ENCODE results near the gene VRK3.
A peak's percentile ranks its signal among the peaks of the same experiment; 100 is the strongest.
"Not testable (repeated sequence)": the region's sequence is repeated elsewhere in the genome, so short reads cannot be mapped to it uniquely, and the experiment has no call there.

VRK3 gene

DNA sequence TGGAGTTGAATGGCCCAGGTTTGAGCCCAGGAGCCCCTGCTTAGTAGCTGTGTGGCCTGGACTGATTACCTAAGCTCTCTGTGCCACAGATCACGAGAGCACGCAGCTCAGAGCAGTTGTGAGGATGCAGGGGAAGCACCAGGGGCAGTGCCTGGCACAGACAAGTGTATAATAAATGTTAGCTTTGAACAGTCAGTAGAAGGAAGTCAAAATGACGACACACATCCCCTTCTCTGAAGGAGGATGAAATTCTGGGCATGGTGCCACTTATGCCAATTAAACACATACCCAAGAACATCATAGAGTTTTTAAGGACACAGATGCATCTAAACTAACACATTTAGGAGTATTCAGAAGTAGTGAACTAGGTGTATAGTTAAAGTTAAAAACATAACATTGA is 39.3 kb downstream of the VRK3 start:
- DNase-seq, result no peak

DNA sequence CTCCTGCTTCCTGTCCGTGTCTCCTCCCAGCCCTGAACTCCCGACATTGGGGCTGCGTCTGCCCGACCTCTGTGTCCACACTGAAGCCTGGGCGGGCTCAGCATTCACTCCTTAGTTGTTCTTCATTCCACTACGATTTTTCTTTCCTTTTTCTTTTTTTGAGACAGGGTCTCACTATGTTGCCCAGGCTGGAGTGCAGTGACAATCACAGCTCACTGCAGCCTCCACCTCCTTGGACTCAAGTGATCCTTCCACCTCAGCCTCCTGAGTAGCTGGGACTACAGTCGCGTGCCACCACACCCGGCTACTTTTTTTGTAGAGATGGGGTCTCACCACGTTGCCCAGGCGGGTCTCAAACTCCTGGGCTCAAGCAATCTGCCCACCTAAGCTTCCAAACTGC is 40.7 kb downstream of the VRK3 start:
- DNase-seq, result no peak

DNA sequence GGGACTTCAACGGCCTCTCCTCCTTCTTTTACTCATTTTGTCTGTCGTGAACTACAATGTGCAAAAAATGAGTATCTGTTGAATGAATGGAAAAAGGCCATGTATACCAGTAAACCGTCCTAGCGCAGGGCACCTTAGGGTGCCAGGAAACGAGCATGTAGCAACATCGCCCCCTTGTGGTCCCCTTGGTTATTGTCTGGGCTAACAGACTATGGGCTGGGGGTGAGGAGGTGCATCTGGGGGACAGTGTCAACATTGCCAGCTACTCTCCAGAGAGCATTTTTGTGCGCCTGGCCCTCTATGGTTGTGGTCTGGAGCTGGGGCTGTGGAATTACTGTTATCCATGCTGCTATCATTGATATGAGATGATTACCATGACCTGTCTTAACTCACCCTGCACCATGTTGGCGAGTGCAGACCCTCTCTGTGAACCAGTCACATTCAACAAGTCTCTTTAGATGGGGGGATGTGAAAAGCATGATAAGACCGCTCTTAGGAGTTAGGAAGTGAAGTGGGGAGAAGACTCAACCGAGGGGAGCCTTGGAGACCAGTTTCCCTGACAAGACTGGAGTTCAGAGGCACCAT is 41.4 kb downstream of the VRK3 start:
- DNase-seq, result peak; percentile 63

DNA sequence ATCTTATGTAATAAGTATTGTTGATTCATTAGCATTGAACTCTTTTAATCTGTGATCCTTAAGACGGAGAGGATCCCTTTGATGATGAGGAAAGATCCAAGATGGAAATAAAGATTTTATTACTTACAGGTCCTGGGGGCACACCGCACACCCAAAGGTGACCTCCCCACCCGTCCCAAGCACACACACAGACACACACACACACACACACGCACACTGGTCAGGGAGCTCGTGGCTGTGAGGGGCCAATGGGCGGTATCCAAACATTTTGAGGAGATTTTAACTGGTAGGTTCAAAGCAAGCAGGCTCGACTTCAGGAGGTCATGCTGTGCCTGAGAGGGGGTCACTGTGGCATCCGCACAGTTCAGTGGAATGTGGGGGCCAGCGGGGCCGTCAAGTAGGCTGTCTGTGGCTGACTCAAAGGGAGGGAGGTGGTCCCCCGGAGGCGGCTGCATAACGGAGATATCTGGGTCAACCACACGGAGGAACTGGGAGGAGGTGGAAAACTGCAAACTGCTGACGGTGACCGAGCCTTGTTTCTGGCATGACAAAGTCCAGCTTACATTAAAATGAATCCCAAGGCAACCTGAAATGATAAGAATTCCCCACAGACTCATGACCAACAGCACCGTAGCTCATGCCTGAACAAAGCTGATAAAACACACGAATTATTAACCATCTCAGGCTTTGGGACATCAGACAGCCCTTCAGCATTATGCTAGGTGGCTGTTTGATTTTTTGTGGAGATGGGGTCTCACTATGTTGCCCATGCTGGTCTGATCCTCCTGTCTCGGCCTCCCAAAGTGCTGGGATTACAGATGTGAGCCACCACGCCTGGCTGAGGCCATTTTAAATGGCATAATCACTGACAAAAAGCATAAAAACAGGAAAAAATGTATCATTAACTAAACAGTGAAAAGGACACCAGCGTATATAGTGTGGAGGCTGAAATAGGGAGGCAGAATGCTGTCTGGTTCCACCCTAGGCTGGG is 43.3 kb downstream of the VRK3 start:
- DNase-seq, result no peak

DNA sequence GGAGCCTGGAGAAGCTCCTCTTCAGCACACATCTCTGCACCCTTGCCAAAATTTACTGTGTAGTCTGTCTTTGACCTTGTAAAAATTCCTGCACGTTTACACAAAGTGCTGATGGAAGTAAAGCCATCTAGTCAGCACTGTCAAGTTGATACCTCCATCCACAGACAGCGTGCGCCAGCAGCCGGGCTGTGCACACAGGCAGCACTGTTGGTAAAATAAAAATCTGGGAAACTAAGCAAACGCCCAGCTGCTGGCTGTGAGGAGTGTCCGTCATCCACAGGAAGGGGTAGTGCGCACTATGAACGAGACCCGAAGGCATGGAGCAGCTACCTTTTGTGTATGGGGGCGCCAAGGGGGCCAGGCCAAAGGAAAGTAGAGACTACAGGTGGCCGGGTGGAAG is 46.8 kb downstream of the VRK3 start:
- no peak for DNase-seq

DNA sequence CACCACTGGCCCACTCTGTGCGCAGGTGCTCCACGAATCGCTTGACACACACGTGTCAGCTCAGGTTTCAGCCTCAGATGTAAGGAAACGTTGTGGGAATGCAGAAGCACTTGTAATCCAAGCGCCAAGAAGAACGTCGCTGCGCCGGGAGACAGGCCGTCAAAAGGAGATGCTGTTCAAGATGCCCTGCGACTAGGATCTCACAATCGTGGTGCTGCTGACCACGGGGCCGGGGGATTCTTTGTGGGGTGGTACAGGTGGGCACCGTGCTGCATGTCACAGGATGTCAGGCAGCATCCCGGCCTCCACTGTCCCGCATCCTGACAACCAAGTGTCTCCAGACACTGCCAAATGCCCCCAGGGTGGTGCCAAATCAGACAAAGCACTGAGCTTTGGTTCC is 47.3 kb downstream of the VRK3 start:
- DNase-seq, result no peak

DNA sequence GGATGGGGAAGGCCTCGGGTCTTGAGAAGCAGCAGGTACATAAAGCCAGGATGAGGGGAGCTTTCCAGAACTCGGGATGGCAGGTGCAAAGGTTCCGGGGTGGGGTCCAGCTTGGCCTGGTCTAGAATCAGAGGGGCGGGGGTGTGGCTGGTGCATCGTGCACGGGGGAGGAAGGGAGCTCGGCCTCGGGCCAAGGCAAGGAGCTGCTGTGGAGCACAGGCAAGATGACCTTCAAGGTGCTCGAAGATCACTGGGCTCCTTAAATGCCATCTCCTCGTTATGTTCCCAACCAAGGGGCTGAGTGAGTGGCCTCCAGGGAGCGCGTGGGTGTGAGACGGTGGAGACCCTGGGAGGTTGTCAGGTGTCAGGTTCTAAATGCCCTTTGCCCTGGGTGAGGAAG is 48.1 kb downstream of the VRK3 start:
- no peak for DNase-seq

DNA sequence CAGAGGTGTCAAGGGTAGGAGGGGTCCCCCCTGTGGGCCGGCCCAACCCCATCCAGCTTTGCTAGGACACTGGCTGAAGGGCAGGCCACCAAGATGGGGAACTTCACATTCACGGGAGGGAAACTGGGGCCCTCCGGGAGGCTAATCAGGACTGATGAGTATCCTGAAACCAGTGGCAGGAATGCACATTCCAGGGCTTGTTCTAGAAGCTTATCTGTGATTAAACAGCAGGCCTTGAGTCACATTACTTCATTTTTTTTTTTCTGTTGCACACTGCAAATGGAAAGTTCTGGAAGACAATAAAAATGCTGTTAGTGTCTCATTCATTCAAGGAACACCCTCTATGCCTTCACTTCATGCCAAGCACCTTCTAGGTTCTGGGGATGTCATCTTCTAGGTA is 48.7 kb downstream of the VRK3 start:
- DNase-seq, result no peak

DNA sequence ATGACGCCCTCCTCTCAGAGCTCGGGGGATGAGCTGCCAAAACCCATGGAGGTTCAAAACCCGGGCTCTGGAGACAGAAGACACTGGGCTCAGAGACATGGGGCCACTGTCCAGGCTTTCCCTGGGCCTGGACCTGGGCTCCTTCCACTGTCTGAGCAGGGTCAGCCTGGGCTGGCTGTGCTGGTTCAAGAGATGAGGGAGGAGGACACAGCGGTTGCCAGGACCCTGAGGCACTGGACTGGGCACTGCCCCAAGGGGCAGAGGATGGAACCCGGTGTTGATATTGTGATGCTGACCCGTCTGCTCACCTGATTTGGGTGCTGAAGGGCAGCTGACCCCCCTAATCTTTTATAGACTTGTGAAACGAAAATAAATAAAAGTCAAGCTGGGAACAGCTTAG is 50.1 kb downstream of the VRK3 start:
- no peak for DNase-seq

DNA sequence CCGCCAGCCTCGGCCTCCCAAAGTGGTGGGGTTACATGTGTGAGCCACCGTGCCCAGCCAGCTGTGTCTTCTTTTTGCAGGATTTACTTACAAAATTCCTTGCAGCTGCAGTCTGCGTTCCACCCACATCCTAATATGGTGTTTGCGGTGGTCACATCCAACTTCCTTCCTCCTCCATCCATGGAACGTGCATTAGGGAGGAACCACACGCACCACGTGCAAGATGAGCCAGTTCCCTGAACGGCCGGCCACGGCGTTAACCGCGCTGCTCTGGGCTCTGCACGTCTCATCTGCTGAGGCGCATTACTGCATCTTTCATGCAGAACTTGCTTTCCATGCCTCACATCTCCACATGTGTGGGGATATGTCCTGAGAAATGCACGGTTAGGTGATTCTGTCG is 51.2 kb downstream of the VRK3 start:
- DNase-seq, result no peak

DNA sequence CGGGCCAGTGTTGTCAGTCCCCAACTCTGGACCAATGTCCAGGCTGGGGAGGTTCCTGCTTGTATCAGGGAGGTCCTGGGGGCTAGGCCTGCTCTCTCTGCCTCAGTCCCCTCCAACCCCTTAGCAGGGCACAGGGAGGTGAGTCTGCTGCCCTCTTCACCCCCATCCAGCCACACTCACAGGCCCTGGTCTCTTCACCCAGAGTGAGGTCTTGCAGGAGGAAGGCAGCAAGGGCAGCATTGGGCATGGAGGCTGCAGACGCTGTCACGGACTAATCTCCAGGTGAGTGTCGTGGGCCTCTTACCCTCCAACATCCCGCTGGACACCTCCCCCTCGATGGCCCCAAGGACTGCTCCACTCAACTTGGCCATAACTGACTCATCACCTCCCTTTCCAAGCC is 52.3 kb downstream of the VRK3 start:
- DNase-seq, result no peak

DNA sequence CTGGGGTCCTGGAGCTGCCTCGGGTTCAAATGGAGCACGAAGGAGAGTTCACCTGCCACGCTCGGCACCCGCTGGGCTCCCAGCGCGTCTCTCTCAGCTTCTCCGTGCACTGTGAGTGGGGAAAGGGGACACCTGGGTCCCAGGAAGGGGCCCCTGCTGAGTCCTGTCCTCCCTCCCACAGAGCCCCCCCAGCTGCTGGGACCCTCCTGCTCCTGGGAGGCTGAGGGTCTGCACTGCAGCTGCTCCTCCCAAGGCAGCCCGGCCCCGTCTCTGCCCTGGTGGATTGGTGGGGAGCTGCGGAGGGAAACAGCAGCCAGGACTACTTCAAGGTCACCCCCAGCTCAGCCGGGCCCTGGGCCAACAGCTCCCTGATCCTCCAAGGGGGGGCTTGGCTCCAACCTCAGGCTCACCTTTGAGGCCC is 53.2 kb downstream of the VRK3 start:
- DNase-seq, result no peak

DNA sequence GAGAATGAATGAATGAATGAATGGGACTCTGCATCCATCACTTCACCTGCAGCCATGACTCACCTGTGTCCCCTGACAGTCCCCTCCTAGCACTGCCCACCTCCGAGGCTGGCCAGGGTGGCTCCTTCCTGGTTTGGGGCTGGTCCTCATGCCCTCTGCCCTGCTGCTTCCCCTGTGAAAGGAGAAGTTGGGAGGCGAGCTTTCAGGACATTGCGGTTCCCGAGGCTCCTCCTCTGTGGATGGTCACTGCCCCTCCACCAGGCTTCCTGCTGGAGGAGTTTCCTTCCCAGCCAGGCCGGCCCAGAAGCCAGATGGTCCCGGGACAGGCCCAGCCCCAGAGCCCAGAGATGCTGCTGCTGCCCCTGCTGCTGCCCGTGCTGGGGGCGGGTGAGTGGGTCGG is 55.8 kb downstream of the VRK3 start:
- DNase-seq, result not testable (repeated sequence)

DNA sequence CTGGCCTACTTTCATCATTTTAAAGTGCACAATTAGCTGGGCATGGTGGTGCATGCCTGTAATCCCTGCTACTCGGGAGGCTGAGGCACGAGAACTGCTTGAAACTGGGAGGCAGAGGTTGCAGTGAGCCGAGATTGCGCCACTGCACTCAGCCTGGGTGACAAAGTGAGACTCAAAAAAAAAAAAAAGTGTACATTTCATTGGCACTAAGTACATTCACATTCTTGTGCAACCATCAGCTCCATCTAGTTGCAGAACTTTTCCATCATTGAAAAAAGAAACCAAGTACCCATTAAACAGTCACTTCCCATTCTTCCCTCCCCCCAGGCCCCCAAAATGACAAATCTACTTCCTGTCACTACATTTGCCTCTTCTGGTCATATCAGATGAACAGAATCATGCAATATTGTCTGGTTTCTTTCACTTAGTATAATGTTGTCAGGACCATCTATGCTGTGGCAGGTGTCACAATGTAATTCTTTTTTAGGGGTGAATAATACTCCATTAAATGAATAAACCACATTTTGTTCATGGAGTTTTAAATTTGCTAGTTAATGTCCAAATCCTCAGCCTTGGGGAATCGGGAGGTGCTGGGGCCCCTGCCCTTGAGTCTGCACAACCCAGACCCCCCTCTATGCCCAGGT is 56.8 kb downstream of the VRK3 start:
- DNase-seq, result no peak

DNA sequence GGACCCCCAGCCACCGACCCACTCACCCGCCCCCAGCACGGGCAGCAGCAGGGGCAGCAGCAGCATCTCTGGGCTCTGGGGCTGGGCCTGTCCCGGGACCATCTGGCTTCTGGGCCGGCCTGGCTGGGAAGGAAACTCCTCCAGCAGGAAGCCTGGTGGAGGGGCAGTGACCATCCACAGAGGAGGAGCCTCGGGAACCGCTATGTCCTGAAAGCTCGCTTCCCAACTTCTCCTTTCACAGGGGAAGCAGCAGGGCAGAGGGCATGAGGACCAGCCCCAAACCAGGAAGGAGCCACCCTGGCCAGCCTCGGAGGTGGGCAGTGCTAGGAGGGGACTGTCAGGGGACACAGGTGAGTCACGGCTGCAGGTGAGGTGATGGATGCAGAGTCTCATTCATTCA is 64.2 kb downstream of the VRK3 start, which contains the start of gene SIGLEC11:
SIGLEC11 (minus strand) TSS at position 193 of the 400 bp plus-strand sequence; CDS start at position 102, 91 bp downstream.
- DNase-seq, result not testable (repeated sequence)

DNA sequence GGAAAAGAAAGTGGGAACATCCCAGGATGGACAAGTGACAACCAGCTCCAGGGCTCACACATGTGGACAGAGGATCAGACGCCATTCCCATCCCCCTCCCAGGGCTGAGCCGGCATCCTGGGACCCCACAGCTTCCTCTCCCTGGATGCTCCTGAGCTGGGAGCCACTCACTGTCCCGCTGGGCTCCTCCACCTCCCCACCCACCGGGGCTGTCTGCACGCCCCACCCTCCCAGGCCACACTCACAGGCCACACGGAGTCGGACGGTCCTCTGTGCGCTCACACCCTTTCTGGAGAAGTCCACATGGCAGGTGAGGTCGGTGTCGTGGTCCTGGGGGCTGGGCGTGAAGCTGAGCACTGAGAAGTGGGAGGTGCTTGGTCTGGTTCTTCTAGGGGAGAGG is 65.3 kb downstream of the VRK3 start:
- DNase-seq, result not testable (repeated sequence)

DNA sequence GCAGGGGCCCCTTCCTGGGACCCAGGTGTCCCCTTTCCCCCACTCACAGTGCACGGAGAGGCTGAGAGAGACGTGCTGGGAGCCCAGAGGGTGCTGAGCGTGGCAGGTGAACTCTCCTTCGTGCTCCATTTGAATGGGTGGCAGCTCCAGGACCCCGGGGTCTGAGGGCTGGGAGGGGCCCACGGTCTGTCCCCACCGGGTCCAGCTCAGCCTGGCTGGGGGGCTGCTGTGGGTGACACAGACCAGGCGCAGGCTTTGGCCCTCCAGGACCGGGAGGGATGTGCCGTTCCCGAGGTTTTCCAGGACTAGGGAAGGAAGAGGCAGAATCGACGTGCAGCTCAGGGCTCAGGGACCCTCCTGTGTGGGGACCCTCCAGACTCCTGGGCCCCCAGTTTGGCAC is 66.6 kb downstream of the VRK3 start:
- DNase-seq, result not testable (repeated sequence)

DNA sequence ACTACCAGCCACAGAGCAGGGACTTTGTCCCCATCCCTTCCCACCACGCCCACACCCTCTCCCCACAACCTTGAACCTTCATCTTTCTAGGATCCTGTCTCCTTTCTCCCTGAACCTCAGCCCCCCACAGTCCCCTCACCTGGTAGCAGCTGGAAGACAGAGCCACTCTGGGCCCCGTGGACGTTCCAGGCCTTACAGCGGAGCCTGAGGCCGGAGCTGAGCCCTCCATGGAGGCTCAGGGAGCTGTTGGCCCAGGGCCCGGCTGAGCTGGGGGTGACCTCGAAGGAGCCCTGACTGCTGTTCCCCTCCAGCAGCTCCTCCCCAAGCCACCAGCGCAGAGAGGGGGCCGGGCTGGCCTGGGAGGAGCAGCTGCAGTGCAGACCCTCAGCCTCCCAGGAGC is 67.0 kb downstream of the VRK3 start:
- not testable (repeated sequence) for DNase-seq

DNA sequence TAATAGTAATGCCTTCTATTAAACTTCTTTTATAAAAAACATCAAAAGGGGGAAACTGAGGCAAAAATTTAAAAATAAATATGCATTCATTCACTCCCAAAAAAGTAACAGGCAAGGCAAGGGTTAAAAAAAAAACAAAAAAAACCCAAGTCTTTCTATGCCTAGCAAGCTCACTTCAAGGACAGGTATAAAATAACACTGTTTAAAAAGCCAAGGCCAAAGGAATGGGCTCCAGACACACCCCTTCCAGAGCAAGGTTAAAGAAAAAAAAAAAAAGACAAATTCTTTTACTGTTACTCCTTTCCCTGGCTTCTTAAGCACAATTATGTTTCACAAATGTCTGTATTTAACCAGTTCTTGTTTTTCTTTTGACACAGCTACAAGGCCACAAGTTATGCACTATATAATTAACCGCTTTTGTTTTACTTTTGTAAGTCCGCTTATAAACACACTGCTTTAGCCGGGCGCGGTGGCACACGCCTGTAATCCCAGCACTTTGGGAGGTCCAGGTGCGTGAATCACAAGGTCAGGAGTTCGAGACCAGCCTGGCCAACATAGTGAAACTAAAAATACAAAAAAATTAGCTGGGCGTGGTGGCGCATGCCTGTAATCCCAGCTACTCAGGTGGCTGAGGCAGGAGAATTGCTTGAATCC is 67.8 kb downstream of the VRK3 start:
- DNase-seq, result no peak

DNA sequence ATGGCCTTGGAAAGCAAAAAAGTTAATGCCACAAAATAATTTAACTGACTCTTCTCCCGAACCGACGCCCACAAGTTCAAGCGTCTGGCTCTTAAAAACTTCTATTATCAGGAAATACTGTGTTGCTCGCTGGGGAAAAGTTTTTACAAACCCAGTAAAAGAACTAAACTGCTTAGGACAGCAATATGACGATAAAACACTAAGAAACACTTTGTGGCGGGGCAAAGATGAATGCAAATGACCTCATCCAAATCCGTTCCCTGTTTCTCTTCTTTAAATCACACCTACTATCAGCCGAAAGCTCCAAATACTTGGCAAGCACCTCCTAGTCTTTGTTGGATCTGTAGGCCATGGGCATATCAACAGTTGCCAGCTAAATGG is 69.1 kb downstream of the VRK3 start:
- DNase-seq, result no peak

DNA sequence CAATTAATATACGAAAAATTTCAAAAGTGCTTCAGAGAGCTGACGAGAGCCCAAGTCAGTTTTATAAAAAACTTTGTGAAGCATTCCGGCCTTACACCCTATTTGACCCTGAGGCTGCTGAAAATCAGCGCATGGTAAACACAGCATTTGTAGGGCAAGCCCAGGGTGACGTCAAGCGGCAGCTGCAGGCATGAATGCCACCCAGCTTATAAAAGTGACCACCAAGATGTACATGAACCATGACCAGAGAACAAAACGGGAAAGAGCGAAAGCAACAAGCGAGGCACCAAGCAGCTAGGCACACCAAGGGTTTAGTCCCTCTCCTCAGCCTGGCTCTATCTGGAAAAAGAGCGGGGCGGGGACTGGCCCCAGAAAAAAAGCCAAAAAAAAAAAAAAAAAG is 70.2 kb downstream of the VRK3 start:
- DNase-seq, result no peak

DNA sequence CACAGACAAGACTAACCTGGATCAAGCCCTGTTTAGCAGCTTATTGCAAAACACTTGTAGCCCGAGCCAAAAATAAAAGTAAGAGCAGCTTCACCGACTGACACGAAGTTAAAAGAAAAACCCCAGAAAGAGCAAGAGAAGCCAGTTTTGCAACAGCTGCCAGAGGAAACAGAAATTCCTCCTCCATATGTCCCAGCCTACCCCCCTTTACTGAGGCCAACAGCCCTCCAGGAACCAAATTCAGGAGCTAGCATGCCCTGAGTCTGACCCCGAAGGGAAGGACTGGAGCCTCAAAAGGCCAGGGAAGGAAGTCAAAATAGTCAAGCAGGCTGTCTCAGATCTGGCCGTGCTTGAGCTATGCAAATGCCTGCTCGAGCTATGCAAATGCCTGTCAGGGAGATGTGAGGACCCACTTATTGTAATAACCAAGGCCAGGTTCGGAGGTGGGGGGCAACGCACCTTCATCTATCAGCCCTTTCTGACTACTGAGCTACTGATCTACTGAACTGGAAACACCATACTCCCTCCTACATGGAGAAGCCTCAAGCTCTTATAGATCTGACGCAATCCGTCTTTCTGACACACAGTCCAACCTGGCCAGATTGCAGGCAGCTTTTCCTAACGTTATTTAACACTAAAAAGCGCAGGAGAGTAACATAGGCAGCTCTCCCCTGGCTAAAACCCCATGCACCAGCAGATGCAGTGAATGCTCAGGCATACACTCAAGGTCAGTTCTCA is 70.9 kb downstream of the VRK3 start:
- no peak for DNase-seq

DNA sequence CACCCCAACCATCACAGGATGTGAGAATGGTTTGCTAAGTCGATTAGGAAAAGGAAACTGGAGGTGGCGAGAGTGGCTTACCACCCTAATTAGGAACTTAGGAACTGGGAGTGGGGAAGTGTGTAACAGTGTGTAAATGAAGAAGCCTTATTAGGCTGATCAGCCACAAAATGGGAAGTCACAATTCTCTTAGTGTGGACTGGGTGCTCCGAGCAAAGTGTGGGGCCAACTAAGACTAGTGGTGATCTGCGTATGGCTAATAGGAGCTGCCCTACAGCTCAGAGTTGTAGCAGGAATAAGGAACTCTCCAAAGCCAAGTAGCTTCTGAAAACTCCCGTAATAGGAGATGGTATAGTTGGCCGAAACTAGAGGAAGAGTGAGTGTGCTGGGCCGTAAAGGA is 71.8 kb downstream of the VRK3 start:
- no peak for DNase-seq
